Bone marrow (tissue), 2 donors: ENCODE results near the gene GBGT1.
"Not testable (repeated sequence)": the region's sequence is repeated elsewhere in the genome, so short reads cannot be mapped to it uniquely, and the experiment has no call there.

Experiments
- DNase-seq, 2 donors: peaks; one replicate each; lab custom pipeline; 2025; lab: John Stamatoyannopoulos, UW

GBGT1 gene

GRCh38 chr9:133195029-133195428 lies 31.3 kb upstream of the GBGT1 start:
- DNase-seq: no peak

DNA sequence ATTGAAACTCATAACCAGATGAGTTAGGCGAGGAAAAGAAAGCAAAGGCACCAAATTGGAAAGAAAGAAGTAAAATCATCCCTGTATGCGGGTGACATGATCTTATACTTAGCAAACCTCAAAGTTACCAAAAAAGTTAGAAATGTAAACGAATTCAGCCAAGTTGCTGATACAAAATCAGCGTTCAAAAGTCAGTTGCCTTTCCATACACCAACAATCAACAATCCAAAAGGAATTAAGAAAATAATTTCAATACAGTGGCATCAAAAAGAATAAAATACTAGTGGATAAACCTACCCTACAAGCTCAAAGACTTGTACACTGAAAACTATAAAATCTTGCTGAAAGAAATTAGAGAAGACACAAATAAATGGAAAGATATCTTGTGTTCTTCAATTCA lies 30.9 kb upstream of the GBGT1 start:
- DNase-seq: no peak

DNA sequence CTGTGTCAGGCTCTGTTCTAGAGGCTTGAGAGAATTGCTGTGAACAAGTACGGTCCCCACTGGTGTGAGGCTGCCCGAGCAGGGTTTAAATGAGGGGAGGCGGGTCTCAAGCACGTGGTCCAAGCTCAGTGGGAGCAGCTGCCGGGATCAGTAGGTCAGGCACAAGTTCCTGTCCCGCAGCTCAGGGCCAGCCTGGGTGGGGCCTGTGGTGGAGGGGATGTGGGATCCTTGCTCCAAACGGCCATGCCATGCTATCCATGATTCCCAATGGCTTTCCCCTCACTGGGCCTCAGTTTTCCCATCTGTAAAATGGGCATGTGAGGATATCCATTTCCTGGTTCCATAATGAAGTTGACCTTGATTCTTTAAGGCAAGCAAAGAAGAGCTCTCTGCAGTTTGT lies 28.3 kb upstream of the GBGT1 start:
- no peak for DNase-seq

DNA sequence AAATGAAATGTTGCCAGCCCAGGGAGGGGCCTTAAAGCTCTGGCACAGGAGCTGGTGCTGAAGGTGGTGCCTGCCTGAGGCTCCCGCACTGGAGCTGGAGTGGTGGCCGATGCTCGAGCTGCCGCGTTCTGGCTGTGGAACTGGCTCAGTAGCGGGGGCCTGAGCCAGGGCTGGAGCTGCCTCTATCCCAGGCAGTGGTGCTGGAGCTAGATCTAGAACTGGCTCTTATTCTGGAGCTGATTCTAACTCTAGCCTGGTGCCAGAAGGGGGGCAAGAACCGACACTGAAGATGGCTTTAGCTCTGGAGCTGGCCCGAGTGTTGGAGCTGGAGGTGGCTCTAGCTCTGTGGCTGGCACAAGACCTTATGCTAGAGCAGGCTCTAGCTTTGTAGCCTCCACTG lies 26.1 kb upstream of the GBGT1 start:
- no peak for DNase-seq

DNA sequence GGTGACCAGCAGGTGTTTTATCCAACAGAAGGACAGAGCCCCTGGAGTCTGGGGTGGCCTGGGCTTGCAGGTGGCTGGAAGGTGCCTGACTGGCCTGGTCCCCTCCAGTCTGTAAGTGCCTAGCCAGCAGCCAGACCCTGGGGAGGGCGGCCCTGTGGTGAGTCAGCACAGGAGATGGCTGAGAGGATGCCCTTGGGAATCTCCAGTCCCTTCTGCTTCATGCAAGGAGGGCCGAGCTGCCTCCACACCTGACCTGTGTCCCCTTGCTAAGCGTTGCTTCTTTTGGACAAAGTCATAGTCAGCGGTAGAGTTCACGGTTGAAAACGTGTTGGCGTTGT lies 25.1 kb upstream of the GBGT1 start:
- no peak for DNase-seq

- DNase-seq: peak in 1 of 2 donors; percentile 4
Observed at GRCh38 chr9:133188006-133188842, 24.5 kb upstream of the GBGT1 start.

GRCh38 chr9:133187561-133188005 lies 23.9 kb upstream of the GBGT1 start:
- no peak for DNase-seq

DNA sequence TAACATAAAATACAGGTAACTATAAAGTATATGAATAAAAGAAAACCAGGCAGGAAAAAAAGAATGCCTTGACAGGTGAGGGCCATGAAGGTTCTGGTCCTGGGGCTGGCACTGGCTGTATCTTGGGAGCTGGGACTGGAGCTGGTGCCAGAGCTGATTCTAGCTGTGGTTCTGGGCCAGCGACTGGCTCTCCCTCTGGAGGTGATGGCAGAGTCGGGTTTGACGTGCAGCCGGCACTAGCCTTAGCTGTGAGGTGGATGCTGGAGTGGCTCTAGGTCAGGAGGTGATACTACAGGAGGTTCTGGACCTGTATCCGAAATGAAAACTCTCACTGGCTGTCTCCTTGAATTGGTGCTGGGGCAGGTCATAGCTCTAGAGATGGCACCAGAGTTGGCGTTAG lies 23.0 kb upstream of the GBGT1 start:
- DNase-seq: no peak

GRCh38 chr9:133184971-133185370 lies 21.3 kb upstream of the GBGT1 start:
- peak in 1 of 2 donors; percentile 71 for DNase-seq

- DNase-seq: no peak
Observed at GRCh38 chr9:133182151-133182550, 18.4 kb upstream of the GBGT1 start.

DNA sequence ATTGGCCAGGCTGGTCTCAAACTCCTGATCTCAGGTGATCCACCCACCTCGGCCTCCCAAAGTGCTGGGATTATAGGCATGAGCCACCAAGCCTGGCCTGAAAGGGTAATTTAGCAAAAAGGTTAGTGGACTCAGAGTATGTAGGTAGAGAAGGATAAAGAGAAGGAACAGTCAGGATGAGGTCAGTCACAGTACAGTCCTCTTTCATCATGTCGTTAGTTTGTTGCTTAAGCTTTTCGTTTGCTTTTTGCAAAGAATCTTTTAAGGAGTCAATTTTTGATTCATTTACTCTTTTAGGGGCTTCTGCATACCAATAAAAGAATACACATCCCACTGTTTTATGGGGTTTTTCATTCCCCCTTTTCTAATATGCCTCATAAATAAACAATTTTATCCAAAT lies 17.8 kb upstream of the GBGT1 start:
- DNase-seq: no peak

GRCh38 chr9:133180953-133181352 lies 17.2 kb upstream of the GBGT1 start:
- no peak for DNase-seq

GRCh38 chr9:133173056-133173455 lies 9.3 kb upstream of the GBGT1 start:
- DNase-seq: no peak

DNA sequence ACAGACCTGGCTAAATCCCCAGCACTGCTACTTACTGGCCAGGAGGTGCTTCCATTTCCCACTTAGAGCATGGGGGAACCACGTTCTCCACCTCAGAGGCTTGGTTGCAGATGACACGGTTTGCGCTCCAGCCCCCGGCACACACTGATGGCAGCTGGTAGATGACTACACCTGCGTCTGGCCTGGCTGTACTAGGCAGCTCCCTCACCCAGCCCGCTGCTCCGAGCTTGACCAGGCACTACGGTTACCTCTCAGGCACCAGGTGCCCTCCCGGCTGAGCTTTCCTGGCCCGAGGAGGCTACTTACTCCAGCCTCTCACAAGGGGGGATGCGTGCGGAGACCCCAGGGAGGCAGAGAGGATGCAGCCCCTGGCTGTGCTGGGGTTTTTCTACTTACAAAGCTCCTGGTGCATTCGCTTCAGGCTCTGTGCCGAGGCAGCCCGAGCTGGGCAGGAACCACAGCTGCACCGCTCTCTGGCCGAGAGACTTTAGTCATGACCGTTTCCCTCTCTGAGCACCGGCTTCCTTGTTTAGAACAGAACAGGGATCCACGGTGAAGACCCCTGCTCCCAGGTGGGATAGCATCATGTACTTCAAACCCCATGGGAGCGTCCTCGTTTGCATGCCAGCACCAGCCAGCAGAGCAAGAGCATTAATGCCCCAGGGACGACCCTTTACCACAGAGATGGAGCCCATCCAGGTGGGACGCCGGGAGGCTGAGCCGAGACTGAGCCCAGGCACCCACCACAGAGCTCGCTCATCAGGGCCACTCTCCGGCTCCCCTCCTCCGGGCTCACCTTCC lies 7.6 kb upstream of the GBGT1 start:
- no peak for DNase-seq

DNA sequence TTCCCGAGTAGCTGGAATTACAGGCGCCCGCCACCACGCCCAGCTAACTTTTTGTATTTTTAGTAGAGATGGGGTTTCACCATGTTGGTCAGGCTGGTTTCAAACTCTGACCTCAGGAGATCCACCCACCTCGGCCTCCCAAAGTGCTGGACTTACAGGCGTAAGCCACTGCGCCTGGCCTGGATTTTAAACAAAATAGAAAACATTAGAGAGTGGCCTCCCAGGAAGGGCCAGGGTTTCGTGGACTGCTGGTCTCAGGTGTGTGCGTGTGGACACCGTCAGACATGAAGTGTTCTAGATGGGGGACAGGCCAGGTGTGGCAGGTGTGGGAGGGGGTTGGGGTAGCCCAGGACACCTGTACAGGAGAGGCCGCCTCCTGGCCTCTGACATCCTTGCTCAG lies 7.0 kb upstream of the GBGT1 start:
- no peak for DNase-seq

GRCh38 chr9:133169687-133170086 lies 6.0 kb upstream of the GBGT1 start:
- not testable (repeated sequence) for DNase-seq

GRCh38 chr9:133169102-133169501 lies 5.4 kb upstream of the GBGT1 start:
- DNase-seq: no peak

- DNase-seq: no peak
Observed at GRCh38 chr9:133168432-133168831, 4.7 kb upstream of the GBGT1 start.

DNA sequence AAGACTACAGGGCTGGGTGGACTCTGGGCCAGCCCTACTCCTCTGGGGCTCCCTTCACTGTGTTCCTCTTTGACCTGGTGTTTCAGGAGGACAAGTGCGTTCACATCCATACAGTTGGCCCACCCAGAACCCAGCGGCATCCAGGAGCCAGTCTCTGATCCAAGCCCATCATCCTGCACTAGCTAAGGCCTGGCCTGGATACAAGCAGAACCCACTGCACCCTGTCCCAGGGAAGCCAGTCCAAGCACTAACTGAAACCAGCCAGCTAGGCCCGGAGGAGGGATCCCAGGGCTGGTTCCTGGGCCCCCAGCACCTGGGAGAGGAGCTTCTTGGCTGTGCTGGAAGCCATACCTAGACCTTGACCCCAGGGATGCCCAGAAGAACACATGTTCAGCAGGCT lies 4.1 kb upstream of the GBGT1 start:
- no peak for DNase-seq

DNA sequence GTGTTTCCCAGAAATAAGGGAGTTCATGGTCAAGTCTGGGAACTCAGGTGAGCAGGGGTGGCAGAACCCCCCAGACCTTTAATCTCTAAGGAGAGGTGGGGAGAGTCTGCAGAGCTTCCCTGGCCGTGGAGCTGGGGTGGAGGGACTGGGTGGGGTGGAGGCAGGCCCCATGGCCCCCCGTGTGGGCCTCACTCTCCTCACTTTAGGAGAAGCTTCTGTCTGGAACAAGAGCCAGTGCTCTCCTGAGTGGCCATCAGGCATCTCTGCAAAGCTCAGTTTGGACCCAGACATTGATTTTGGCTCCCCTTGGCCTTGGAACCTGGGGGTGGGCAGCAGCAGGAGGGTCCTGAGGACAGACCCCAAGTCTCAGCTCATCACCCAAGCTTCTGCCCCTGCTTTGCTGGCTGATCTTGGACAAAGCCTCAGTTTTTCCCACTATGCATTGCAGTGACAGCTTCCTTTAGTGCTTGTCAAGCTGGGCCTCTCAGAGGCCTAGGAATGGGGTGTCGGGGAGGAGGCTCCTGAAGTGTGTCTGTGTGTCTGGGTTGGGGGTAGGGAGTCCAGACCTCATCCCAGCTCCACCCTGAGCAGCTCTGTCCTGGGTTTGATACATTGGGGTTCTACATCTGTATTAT lies 3.5 kb upstream of the GBGT1 start:
- DNase-seq: no peak

DNA sequence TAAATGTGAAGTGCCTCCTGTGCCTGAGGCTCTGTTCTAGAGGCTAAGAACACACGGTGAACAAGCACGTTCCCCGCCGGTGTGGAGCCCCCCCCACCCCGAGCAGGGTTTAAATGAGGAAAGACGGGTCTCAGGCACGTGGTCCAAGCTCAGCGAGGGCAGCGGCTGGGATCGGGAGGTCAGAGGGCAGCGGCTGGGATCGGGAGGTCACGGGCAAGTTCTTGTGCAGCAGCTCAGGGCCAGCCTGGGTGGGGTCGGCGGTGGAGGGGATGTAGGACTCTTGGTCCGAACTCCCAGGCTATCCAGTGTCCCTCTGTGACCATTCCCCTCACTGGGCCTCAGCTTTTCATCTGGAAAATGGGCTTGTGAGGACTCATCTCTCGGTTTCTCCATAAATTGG lies 2.7 kb upstream of the GBGT1 start:
- DNase-seq: no peak

- no peak for DNase-seq
Observed at GRCh38 chr9:133165452-133165730, 1.7 kb upstream of the GBGT1 start.

DNA sequence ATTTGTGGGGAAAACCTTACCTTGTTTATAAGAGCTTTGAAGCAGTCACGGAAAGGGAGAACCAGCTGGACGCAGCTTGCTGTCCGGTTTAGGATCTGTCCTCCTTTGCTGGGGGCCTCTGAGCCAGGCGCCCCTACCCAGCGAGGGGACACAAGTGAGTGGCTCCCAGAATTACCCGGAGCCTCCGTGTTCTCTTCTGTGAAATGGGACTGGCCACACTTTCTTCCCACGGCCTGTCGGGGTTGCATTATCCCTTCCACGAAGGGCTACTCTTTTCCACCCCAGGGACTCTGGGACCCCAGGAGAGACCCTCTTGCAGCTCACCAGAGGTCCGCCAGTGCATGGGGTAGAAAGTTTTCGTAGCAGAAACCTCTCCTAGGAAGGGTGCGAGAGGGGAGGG lies 477 bp upstream of the GBGT1 start:
- DNase-seq: no peak
